ENCODE results near the gene NLK.
"Not testable (repeated sequence)": the region's sequence is repeated elsewhere in the genome, so short reads cannot be mapped to it uniquely, and the experiment has no call there.

NLK gene

DNA sequence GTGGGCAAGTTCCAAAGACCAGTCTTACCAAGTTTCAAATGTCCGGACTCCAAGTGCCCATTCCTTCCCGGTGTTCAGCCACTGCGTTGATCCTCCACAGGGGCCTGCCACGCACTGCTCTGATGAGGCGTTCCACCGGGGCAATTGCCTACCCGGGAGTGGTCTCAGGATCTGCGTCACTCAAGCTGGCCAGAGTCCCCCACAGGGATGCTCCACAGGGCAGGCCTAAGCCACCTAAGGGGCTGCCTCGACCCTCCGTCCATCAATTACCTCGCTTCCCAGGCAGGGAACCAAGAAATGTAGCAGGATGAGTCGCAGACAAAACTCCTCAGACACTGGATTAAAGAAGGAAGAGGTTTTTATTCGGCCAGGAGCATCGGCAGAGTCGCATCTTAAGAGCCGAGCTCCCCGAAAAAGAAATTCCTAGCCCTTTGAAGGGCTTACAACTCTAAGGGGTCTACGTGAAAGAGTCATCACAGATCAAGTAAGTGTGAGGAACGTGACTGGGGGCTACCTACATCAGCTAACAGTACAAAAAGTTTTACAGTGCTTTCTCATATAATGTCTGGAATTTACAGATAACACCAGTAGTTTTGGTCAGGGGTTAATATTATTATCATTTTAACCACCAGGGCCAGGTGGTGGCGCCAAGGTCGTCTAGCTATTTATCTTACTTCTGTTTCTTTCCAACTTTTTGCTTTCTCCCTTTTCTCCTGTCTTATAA, 196.2 kb downstream of the NLK start:
- not testable (repeated sequence) for DNase-seq

DNA sequence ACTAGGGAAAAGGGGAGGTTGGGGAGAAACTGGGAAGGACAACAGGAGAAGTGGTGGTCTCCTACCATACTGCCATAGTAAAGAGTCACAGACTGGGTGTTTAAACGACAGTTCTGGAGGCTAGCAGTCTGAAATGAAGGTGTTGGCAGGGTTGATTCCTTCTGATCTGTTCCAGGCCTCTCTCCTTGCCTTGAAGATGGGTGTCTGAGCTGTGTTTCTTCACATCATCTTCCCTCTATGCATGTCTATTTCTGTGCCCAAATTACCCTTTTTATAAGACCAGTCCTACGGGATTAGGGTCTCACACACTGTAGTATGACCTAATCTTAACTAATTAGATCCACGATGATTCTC, 196.8 kb downstream of the NLK start:
- no peak for DNase-seq

DNA sequence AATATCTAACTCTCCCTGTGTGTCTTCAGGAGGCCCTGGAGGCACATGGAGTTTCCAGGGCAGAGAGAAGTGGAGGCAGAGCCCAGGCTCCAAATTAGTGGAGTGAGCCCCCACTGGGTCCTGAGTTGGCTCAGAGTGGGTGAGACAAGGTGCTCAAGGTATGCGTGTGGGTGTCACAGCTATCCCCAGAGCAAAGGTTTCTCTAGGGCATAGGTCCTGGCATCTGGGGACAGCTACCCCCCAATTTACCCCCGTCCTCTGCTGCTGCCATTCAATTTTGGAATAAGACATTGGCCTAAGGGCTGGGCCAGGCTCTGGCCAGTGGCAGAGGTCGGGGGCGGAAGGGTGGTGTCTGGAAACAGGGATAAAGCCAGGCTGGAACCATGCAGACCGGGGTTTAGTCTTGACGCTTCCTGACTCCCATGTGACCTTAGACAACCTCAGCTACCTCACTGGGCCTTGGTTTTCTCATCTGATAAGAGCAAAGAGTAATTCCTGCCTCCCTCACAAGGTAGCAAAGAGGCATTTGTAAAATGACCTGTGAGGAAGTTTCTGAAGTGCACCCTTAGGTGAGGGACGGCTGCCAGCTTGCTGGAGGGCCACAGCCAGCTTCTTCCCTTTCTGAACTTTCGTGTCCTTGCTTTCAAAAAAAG, 198.3 kb downstream of the NLK start:
- no peak for DNase-seq

DNA sequence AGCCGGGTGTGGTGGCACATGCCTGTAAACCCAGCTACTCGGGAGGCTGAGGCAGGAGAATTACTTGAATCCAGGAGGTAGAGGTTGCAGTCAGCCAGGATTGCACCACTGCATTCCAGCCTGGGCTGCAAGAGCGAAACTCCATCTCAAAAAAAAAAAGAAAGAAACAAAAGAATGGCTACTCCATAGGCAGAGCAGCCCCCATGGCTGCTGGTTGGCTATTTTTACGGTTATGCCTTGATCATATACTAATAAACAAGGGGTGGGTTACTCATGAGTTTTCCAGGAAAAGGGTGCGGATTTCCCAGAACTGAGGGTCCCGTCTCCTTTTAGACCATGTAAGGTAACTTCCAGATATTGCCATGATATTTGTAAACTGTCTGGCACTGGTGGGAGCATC, 200.3 kb downstream of the NLK start:
- no peak for DNase-seq

DNA sequence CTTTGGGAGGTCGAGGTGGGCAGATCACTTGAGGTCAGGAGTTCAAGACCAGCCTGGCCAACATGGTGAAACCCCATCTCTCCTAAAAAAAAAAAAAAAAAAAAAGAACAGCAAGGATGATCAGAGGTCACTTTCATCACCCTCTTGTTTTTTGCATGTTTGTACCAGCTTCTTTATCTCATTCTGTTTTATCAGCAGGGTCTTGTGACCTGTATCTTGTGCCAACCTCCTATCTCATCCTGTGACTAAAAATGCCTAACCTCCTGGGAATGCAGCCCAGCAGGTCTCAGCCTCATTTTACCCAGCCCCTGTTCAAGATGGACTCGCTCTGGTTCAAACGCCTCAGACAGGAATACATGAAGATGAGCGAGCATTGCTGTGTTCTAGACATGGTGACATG, 200.8 kb downstream of the NLK start:
- not testable (repeated sequence) for DNase-seq

DNA sequence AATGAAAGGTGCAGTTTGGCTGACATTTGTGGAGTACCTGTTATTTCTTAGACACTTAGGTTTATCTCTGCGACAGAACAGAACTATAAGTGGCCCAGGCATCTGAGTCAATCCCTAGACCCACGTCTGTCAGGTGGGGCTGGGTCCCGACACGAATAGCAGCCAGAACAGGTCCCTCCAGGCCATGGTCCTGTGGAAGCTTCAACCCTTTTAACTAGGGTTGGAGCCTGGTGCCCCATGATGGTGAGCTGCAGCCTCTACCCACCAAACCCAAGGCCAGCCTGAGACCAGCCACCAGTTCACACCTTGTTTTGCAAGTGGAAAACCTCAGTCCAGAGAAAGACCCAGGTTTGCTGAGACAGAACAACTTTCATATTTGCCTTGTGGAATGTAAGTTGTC, 202.0 kb downstream of the NLK start:
- no peak for DNase-seq

Measured in femur (tissue), 1 donor.